ENCODE data around the gene CHST11.

The CHST11 gene

GRCh38 chr12:104685366-104685765 is 228.6 kb downstream of the CHST11 start:
- no peak for DNase-seq

DNA sequence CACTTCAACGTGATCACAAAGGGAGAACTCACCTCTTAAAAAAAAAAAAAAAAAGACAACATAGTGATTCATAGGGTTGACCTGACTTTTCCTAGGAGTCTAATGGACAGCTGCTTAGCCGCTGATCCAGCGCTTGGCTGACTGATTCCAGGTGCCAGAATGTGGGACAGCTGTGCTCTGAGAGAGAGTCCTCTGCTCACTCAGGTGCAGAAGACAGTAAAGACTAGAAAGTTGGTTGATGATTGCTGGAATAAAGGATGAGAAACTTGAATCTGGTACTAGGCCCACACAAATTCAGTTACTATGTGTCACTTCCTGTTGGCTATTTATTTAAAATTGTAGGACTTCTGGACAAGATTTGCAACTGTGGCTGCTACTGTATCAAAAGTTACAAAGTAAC is 229.4 kb downstream of the CHST11 start:
- DNase-seq = no peak

GRCh38 chr12:104687823-104688573 is 231.2 kb downstream of the CHST11 start:
- no peak for DNase-seq

DNA sequence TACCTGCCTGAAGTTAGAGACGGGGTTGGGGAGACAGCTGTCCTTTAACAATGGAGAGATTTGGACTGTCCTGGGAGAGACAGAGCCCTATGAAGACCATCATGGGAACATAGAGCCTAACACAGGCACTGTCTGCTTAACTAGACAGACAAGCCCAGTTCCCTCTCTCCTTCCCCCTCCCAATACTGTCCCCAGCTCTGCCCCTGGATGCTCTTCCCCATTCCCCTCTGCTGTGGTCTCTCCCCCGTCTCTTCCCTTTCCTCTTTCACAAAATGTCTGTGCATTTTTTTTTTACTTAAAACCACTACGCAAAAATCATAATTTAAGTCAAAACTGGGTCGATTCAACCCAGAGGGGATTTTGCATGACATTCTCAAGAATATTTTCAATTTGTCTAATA is 232.9 kb downstream of the CHST11 start:
- no peak for DNase-seq

DNA sequence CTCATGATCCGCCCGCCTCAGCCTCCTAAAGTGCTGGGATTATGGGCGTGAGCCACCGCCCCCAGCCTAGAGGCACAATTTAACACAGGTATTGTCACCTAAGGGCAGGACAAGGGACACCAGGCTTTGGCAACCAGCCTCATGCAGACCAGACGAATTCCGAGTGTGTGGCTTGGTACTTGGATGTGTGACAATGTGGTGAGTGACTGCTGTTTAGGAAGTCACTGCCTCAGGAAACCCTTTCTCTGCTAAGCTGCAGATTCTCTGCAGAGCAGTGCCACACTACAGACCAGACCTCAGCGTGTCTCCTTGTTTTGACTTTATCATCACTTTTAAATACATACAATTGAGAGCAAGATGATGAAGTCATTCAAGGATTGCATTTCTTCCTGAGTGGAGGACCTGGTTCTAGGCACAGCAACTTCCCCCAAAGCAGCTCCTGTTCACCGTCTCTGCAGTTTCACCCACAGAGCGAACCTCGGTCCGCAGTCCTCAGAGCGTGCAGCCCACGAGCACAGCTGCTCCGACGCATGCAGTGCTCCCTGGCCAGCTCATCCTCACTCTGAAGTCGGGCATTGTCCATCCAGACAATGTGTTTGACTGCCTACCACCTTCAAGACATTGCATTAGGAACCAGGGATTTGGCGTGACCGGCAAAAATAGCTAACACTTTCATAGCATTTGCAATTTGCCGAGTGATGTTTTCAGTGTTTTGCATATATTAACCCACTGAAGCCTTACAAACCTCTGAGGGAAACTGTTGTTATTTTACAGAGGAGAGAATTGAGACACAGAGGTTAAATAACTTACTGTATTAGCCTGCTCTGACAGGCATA is 235.2 kb downstream of the CHST11 start:
- DNase-seq = no peak

GRCh38 chr12:104692557-104693218 is 235.9 kb downstream of the CHST11 start:
- DNase-seq = no peak

GRCh38 chr12:104693493-104693892 is 236.7 kb downstream of the CHST11 start:
- DNase-seq = no peak

GRCh38 chr12:104694161-104694560 is 237.4 kb downstream of the CHST11 start:
- no peak for DNase-seq

- no peak for DNase-seq
Observed at GRCh38 chr12:104694711-104695110, 238.0 kb downstream of the CHST11 start.

GRCh38 chr12:104695453-104696148 is 238.9 kb downstream of the CHST11 start:
- DNase-seq = peak; percentile 76

- no peak for DNase-seq
Observed at GRCh38 chr12:104697186-104697585, 240.4 kb downstream of the CHST11 start.

DNA sequence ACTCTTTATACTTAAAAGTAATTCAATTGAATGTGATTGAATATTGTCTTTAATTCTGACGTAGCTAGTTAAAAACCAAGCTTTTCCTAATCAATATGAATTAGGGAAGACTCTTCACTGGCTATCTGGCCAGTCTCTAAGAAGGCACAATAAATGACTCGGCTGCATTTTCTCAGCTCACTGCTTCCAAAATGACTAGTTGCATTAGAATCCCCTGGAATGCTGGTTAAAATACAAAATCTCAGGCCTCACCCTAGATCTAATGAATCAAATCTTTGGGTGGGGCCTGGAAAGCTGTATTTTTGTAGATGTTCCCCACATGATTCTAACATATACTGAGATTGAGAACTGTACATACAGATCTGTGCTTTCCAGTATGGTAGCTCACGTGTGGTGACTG is 242.1 kb downstream of the CHST11 start:
- DNase-seq = no peak

GRCh38 chr12:104699489-104700190 is 242.9 kb downstream of the CHST11 start:
- DNase-seq = no peak

DNA sequence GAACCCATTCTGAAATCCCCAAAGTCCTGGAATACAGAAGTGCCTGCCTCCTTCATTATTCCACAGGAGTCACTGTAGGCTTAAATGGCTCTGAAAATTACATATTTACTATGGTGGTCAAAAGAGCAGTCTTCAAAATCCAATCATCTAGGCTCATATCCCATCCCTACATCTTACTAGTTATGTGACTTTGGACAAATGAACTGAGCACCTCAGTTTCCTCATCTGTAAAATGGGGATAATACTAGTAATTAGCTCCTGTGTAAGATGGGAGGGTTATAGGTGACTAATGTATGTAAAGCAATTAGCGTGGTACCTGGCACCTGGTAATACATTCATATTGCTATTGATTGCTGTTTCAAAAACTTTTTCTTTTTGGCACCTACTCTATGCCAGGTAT is 243.6 kb downstream of the CHST11 start:
- no peak for DNase-seq

GRCh38 chr12:104701301-104701700 is 244.6 kb downstream of the CHST11 start:
- DNase-seq = no peak

- DNase-seq = no peak
Observed at GRCh38 chr12:104701756-104702155, 245.0 kb downstream of the CHST11 start.

- no peak for DNase-seq
Observed at GRCh38 chr12:104702565-104703139, 245.9 kb downstream of the CHST11 start.

GRCh38 chr12:104703372-104703771 is 246.6 kb downstream of the CHST11 start:
- DNase-seq = no peak

DNA sequence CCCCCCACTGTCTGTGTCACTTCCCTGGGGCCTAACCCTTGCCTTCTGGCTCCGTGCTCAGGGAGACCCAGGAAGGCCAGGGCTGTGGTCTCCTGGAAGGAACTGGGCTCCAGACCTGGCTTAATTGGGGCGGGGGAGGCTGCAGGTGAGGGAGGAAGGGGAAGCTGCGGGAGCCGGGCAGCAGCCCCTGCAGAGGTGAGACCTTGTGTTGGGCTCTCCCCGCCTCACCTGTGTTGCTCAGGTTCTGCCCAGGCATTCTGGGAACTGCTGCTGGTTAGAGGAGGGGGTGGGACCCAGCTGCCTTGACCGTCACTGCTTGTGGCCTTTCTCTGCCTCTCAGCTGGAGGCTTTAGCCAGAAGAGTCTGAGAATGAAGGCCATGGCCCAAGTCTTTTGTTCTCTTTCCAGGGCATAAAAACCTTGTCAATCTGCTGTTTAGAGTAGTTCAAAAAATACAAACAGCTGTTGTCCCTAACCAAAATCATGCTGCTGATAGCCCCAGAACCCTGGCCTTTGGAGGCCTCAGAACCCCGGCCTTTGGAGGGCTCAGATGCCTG is 247.6 kb downstream of the CHST11 start:
- no peak for DNase-seq

DNA sequence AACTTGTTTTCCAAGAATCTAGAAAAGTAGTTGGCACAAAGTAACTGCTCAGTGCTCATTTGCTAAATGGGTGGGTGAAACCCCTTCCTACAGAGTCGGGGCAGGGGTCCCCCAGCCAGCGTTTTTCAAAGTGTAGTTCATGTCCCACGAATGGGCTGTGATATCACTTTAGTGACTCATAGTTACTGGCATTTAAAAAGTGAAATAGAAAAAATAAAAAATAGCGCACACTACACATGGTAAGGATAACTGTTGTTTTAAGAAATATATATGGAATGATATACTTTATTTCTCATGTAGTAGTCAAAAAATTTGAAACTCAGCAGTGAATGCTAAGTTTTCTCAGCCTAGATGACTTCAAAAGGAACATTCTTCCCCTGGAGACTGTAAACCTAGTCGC is 250.4 kb downstream of the CHST11 start:
- no peak for DNase-seq

- no peak for DNase-seq
Observed at GRCh38 chr12:104707794-104708558, 251.2 kb downstream of the CHST11 start.

Data from COR-L47 (cell line).